HepG2 (cell line): ENCODE data around the gene ELL. TPM values are rescaled to one million over a fixed set of nuclear protein-coding genes. Genes with fewer than 3 reads are reported as not detected.

ENCODE experiments used
- AGO2 ChIP-seq: fragments of 200-400 bp; formaldehyde crosslinking; optimal IDR thresholded peaks from 2 replicates; pipeline ENCODE3; 2017; ENCODE audit warnings: mild to moderate bottlenecking, low read depth, low read length, moderate library complexity
- ATF6 ChIP-seq: sonication (generic); formaldehyde crosslinking; conservative IDR thresholded peaks from 2 replicates; pipeline ENCODE4 v1.4.0; 2020; ENCODE audit warnings: missing genetic modification reagents
- CCDC6 ChIP-seq: sonication (generic); formaldehyde crosslinking; IDR thresholded peaks from 2 replicates; pipeline ENCODE4 v1.8.1; 2022; ENCODE audit warnings: mild to moderate bottlenecking, missing genetic modification reagents, moderate library complexity
- ELF1 ChIP-seq: sonication (generic); formaldehyde crosslinking; IDR thresholded peaks from 2 replicates; pipeline ENCODE4 v1.4.0; 2020; ENCODE audit warnings: missing genetic modification reagents
- HES4 ChIP-seq: sonication (generic); formaldehyde crosslinking; IDR thresholded peaks from 2 replicates; pipeline ENCODE4 v1.9.0; 2021; ENCODE audit warnings: mild to moderate bottlenecking, missing genetic modification reagents, borderline replicate concordance
- HOMEZ ChIP-seq: IDR thresholded peaks from 2 replicates; pipeline ENCODE4 v1.6.1; 2016; ENCODE audit warnings: low read depth
- MAF1 ChIP-seq: sonication (generic); formaldehyde crosslinking; IDR thresholded peaks from 2 replicates; pipeline ENCODE4 v1.5.0; 2020; ENCODE audit warnings: missing genetic modification reagents, borderline replicate concordance
- MTERF4 ChIP-seq: sonication (generic); formaldehyde crosslinking; IDR thresholded peaks from 2 replicates; pipeline ENCODE4 v1.8.0; 2023; ENCODE audit warnings: mild to moderate bottlenecking, missing genetic modification reagents
- REXO4 ChIP-seq: sonication (generic); formaldehyde crosslinking; IDR thresholded peaks from 2 replicates; pipeline ENCODE4 v1.8.0; 2022; ENCODE audit warnings: missing genetic modification reagents, mild to moderate bottlenecking, borderline replicate concordance
- STAT5B ChIP-seq: sonication (generic); formaldehyde crosslinking; IDR thresholded peaks from 2 replicates; pipeline ENCODE4 v1.4.0; 2020; ENCODE audit warnings: missing genetic modification reagents
- TFAP4 ChIP-seq: sonication (generic); IDR thresholded peaks from 2 replicates; pipeline ENCODE4 v1.6.1; 2016; ENCODE audit warnings: low read depth, borderline replicate concordance
- TFDP1 ChIP-seq: IDR thresholded peaks from 2 replicates; pipeline ENCODE4 v1.6.1; 2016; ENCODE audit warnings: missing compliant biosample characterization, missing genetic modification reagents, borderline replicate concordance
- TMF1 ChIP-seq: sonication (generic); formaldehyde crosslinking; IDR thresholded peaks from 2 replicates; pipeline ENCODE4 v1.8.1; 2022; ENCODE audit warnings: low read depth, missing genetic modification reagents
- ZKSCAN1 ChIP-seq: fragments of 150-350 bp; IDR thresholded peaks from 2 replicates; pipeline ENCODE4 v1.6.1; 2014; ENCODE audit warnings: low read length
- ZMYM2 ChIP-seq: sonication (generic); formaldehyde crosslinking; IDR thresholded peaks from 2 replicates; pipeline ENCODE4 v1.8.0; 2022; ENCODE audit warnings: mild to moderate bottlenecking, missing genetic modification reagents
- ZNF20 ChIP-seq: sonication (generic); formaldehyde crosslinking; IDR thresholded peaks from 2 replicates; pipeline ENCODE4 v1.4.0; 2020; ENCODE audit warnings: mild to moderate bottlenecking, moderate library complexity, missing genetic modification reagents
- ZNF280B ChIP-seq: sonication (generic); formaldehyde crosslinking; IDR thresholded peaks from 2 replicates; pipeline ENCODE4 v1.5.0; 2020; ENCODE audit warnings: missing genetic modification reagents, mild to moderate bottlenecking, borderline replicate concordance
- ZNF326 ChIP-seq: sonication (generic); formaldehyde crosslinking; IDR thresholded peaks from 2 replicates; pipeline ENCODE4 v1.4.0; 2020; ENCODE audit warnings: missing genetic modification reagents, borderline replicate concordance
- ZNF549 ChIP-seq: sonication (generic); formaldehyde crosslinking; IDR thresholded peaks from 2 replicates; pipeline ENCODE4 v1.5.0; 2020; ENCODE audit warnings: missing genetic modification reagents
- ZZZ3 ChIP-seq: sonication (generic); formaldehyde crosslinking; IDR thresholded peaks from 2 replicates; pipeline ENCODE4 v1.4.0; 2020; ENCODE audit warnings: missing genetic modification reagents, mild to moderate bottlenecking, borderline replicate concordance
- polyA plus RNA-seq, 8 experiments: library from polyadenylated mRNA; depleted of rRNA in 3 of 8; stranded (reverse) in 7 of 8; unstranded in 1 of 8; fragments of >200 nt; fragmentation: Illumina TruSeq in 4 of 8; extraction: Trizol in 4 of 8; gene quantifications; 2 replicates each; pipeline versions ENCODE4 v1.2.1 to v1.2.3, GENCODE V29; 2011 to 2016; ENCODE audit warnings: low read depth in 4 of 8, missing spikeins in 1 of 8, mixed read lengths in 1 of 8; ENCODE audit not compliant: insufficient read depth in 1 of 8
- total RNA-seq, 5 experiments: library from RNA; depleted of rRNA; stranded (reverse); fragments of >200 nt; fragmentation: Illumina TruSeq; extraction: Trizol; gene quantifications; 2 replicates each; pipeline ENCODE4 v1.2.3, GENCODE V29; 2016; ENCODE audit warnings: low read depth in 1 of 5

ELL gene
- total and polyA plus RNA-seq, 2 of the 13 experiments (the other 11 are each of a cell fraction or from before 2014, with no cell fraction given) = 3.7 to 5.4 TPM

GRCh38 chr19:18437491-18438330 is 84.2 kb downstream of the ELL start, which contains the start of gene ISYNA1 (continued):
- TF ChIP-seq ATF6 = no peak
- no peak for TF ChIP-seq ZKSCAN1
- TF ChIP-seq CCDC6 (CRISPR knock-in tag) = 0 out of 2 replicates have a peak, but pooled peaks have one; percentile 13
- no peak for TF ChIP-seq TFAP4
- peak; percentile 68; the same call in 1 of the 2 replicates for TF ChIP-seq MTERF4 (CRISPR knock-in tag)
- TF ChIP-seq ELF1 (CRISPR knock-in tag) = no peak
- TF ChIP-seq TFDP1 (CRISPR knock-in tag) = 0 out of 2 replicates have a peak, but pooled peaks have one; percentile 20
- peak; percentile 33; the same call in 1 of the 2 replicates for TF ChIP-seq ZNF280B (CRISPR knock-in tag)
- TF ChIP-seq ZNF326 (CRISPR knock-in tag) = no peak
- no peak for TF ChIP-seq STAT5B (CRISPR knock-in tag)
- no peak for TF ChIP-seq HOMEZ
- TF ChIP-seq REXO4 (CRISPR knock-in tag) = no peak
- TF ChIP-seq ZNF20 (CRISPR knock-in tag) = no peak
- TF ChIP-seq TMF1 (CRISPR knock-in tag) = 0 out of 2 replicates have a peak, but pooled peaks have one; percentile 21
- no peak for TF ChIP-seq ZNF549 (CRISPR knock-in tag)
- TF ChIP-seq MAF1 = no peak
- no peak for TF ChIP-seq AGO2
- TF ChIP-seq HES4 (CRISPR knock-in tag) = peak; percentile 73; the same call in 1 of the 2 replicates
- peak; percentile 53; the same call in 1 of the 2 replicates for TF ChIP-seq ZMYM2 (CRISPR knock-in tag)
- no peak; the same call in 1 of the 2 replicates for TF ChIP-seq ZZZ3 (CRISPR knock-in tag)
